KMS-11 (cell line): Measurements from ENCODE around the gene JAG2.

ENCODE experiments used
- H2AFZ ChIP-seq: fragments of 200-600 bp; sonication (generic); 2 replicates; pipeline ENCODE4 v1.6.1; 2016; ENCODE audit warnings: antibody characterized with exemption, mixed run types, low read depth
- H3K27ac ChIP-seq: fragments of 200-600 bp; sonication (generic); 2 replicates; pipeline ENCODE4 v1.6.1; 2016; ENCODE audit warnings: mild to moderate bottlenecking, mixed run types
- H3K27me3 ChIP-seq: fragments of 200-600 bp; sonication (generic); 2 replicates; pipeline ENCODE4 v1.6.1; 2017; ENCODE audit warnings: mild to moderate bottlenecking, low read depth, mixed run types, moderate library complexity; ENCODE audit not compliant: insufficient read depth
- H3K36me3 ChIP-seq: fragments of 200-600 bp; sonication (generic); 2 replicates; pipeline ENCODE4 v1.6.1; 2017; ENCODE audit warnings: mild to moderate bottlenecking, mixed run types; ENCODE audit not compliant: insufficient read depth
- H3K4me1 ChIP-seq: fragments of 200-600 bp; sonication (generic); 2 replicates; pipeline ENCODE4 v1.6.1; 2016; ENCODE audit warnings: mild to moderate bottlenecking, low read depth, mixed run types; ENCODE audit not compliant: poor library complexity, severe bottlenecking
- H3K4me2 ChIP-seq: fragments of 200-600 bp; sonication (generic); 2 replicates; pipeline ENCODE4 v1.7.0; 2016; ENCODE audit warnings: mild to moderate bottlenecking, mixed run types
- H3K4me3 ChIP-seq: fragments of 200-600 bp; sonication (generic); IDR thresholded peaks from 2 replicates; pipeline ENCODE4 v1.6.1; 2017; ENCODE audit warnings: low read depth, low read length, mixed read lengths; ENCODE audit not compliant: insufficient read depth
- H3K79me2 ChIP-seq: fragments of 200-600 bp; sonication (generic); 2 replicates; pipeline ENCODE4 v1.6.1; 2016; ENCODE audit warnings: low read depth, mixed run types; ENCODE audit not compliant: insufficient read depth
- H3K9ac ChIP-seq: fragments of 200-600 bp; sonication (generic); 2 replicates; pipeline ENCODE4 v1.6.1; 2016; ENCODE audit warnings: mild to moderate bottlenecking, mixed run types
- H4K20me1 ChIP-seq: fragments of 200-600 bp; sonication (generic); 2 replicates; pipeline ENCODE4 v1.6.1; 2016; ENCODE audit warnings: mild to moderate bottlenecking, mixed run types; ENCODE audit not compliant: insufficient read depth
- TF ChIP-seq, protein P1 (sequence below): fragments of 200-600 bp; sonication (generic); conservative IDR thresholded peaks from 2 replicates; pipeline ENCODE4 v1.6.1; 2017; ENCODE audit warnings: low read depth, mild to moderate bottlenecking, antibody characterized with exemption, low read length, moderate library complexity, mixed read lengths

The JAG2 gene

GRCh38 chr14:105153739-105154475, 14.7 kb downstream of the JAG2 start:
- Histone ChIP-seq H3K27ac (no peak overlapping the region), H3K27me3 (no peaks in the 10 kb centered on the region), H4K20me1 (no peaks in the 10 kb centered on the region), H3K4me1 (no peaks in the 10 kb centered on the region), H3K36me3 (no peaks in the 10 kb centered on the region), H2AFZ (no peak overlapping the region), H3K4me2 (no peak overlapping the region), H3K9ac (no peak overlapping the region), H3K79me2 (no peaks in the 10 kb centered on the region), H3K4me3 (no peak overlapping the region)
- TF ChIP-seq, protein P1, sequence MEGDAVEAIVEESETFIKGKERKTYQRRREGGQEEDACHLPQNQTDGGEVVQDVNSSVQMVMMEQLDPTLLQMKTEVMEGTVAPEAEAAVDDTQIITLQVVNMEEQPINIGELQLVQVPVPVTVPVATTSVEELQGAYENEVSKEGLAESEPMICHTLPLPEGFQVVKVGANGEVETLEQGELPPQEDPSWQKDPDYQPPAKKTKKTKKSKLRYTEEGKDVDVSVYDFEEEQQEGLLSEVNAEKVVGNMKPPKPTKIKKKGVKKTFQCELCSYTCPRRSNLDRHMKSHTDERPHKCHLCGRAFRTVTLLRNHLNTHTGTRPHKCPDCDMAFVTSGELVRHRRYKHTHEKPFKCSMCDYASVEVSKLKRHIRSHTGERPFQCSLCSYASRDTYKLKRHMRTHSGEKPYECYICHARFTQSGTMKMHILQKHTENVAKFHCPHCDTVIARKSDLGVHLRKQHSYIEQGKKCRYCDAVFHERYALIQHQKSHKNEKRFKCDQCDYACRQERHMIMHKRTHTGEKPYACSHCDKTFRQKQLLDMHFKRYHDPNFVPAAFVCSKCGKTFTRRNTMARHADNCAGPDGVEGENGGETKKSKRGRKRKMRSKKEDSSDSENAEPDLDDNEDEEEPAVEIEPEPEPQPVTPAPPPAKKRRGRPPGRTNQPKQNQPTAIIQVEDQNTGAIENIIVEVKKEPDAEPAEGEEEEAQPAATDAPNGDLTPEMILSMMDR, result no peak

DNA sequence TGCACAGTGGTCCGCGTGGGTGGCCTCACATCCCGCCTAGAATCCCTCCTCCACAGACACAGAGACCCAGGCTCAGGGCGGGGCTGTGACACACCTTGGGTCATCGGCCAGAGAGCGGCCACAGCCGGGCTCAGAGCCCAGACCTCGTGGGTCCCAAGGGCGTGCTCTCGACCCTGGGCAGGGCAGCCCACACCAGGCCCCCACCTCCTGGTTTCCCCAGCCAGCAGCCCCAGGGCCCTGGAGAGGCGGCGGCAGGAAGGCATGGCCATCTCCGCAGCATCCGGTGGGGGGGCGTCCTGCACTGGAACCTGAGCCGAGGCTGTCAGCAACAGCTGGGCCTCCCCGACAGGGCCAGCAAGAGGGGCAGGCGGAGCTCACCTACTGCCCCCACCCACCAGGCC, 15.2 kb downstream of the JAG2 start:
- no peak overlapping the region for H3K27ac ChIP-seq
- H3K4me2 ChIP-seq, result no peak overlapping the region
- H3K36me3 ChIP-seq, result no peaks in the 10 kb centered on the region
- no peak overlapping the region for H3K4me3 ChIP-seq
- TF ChIP-seq, protein P1, result no peak
- no peaks in the 10 kb centered on the region for H4K20me1 ChIP-seq
- no peaks in the 10 kb centered on the region for H3K4me1 ChIP-seq
- H3K79me2 ChIP-seq, result no peaks in the 10 kb centered on the region
- no peak overlapping the region for H2AFZ ChIP-seq
- H3K9ac ChIP-seq, result no peak overlapping the region
- no peaks in the 10 kb centered on the region for H3K27me3 ChIP-seq

GRCh38 chr14:105152794-105153241, 15.8 kb downstream of the JAG2 start:
- Histone ChIP-seq H3K79me2 (no peaks in the 10 kb centered on the region), H2AFZ (no peak overlapping the region), H3K27me3 (no peaks in the 10 kb centered on the region), H3K36me3 (no peaks in the 10 kb centered on the region), H3K9ac (no peak overlapping the region), H3K4me2 (no peak overlapping the region), H3K4me1 (no peaks in the 10 kb centered on the region), H3K27ac (no peak overlapping the region), H3K4me3 (no peak overlapping the region), H4K20me1 (no peaks in the 10 kb centered on the region)
- TF ChIP-seq, protein P1, result no peak

DNA sequence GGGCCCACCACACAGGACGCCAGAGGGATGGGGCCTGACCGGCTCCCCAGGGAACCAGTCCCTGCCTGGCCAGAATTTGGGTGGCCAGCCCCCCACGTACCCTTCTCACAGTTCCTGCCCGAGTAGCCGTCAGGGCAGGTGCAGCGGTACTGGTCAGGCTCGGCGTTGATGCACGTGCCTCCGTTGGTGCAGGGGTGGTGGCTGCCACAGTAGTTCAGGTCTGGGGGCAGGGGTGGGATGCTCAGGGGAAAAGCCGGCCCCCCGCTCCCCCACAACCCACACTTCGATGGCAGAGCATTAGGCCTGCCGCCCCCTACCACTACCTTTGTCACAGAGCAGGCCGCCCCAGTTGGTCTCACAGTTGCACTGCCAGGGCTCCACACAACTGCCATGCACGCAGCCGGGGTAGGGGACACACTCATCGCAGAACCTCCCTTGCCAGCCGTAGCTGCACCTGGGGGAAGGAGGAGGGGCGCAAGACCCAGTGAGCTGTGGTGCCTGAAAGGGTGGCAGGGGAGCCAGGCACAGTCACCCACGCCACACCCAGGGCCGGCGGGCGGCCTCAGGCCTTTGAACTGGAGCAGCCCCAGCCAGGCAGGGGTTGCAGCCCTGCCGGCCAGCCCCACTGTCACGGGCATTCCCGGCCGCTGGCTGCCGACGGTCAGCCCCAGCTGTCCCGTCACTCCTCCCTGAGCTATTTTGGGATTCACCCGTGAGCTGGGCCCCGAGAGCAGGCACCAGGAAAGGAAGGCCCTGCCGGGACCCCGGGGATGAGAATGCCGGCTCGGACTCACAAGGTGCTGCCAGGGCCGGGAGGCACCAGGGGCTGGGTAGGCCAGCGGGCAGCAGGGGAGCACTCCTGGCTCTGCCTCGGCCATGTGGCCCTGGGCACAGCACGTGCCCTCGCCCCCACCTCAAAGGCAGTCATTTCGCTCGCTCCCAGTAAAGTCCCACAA, 16.5 kb downstream of the JAG2 start:
- no peaks in the 10 kb centered on the region for H3K27me3 ChIP-seq
- no peak overlapping the region for H3K4me3 ChIP-seq
- TF ChIP-seq, protein P1, result no peak
- H2AFZ ChIP-seq, result no peak overlapping the region
- no peaks in the 10 kb centered on the region for H3K79me2 ChIP-seq
- no peak overlapping the region for H3K27ac ChIP-seq
- H3K9ac ChIP-seq, result no peak overlapping the region
- H3K4me2 ChIP-seq, result no peak overlapping the region
- H4K20me1 ChIP-seq, result no peaks in the 10 kb centered on the region
- no peaks in the 10 kb centered on the region for H3K4me1 ChIP-seq
- H3K36me3 ChIP-seq, result no peaks in the 10 kb centered on the region
